ENCODE results near the gene FLNB.

The FLNB gene

GRCh38 chr3:58106061-58106460 lies 97.8 kb downstream of the FLNB start:
- DNase-seq (ENCODE audit: low read depth) = no peak
- no peak overlapping the region for H3K4me3 ChIP-seq (ENCODE audit: control insufficient read depth, low read depth, low read length)
- TF ChIP-seq CTCF (IDR thresholded peaks at IDR 0.05; ENCODE audit: control insufficient read depth, insufficient read depth, low read depth, low read length, missing control alignments) = no peak

GRCh38 chr3:58106640-58107039 lies 98.4 kb downstream of the FLNB start:
- no peak for DNase-seq (ENCODE audit: low read depth)
- no peak for TF ChIP-seq CTCF (IDR thresholded peaks at IDR 0.05; ENCODE audit: control insufficient read depth, insufficient read depth, low read depth, low read length, missing control alignments)
- no peak overlapping the region for H3K4me3 ChIP-seq (ENCODE audit: control insufficient read depth, low read depth, low read length)

- no peak for TF ChIP-seq CTCF (IDR thresholded peaks at IDR 0.05; ENCODE audit: control insufficient read depth, insufficient read depth, low read depth, low read length, missing control alignments)
- DNase-seq (ENCODE audit: low read depth) = no peak
These were observed 99.4 kb downstream of the FLNB start for GRCh38 chr3:58107597-58107996.

GRCh38 chr3:58109752-58110151 lies 101.5 kb downstream of the FLNB start:
- no peak overlapping the region for H3K4me3 ChIP-seq (ENCODE audit: control insufficient read depth, low read depth, low read length)
- DNase-seq (ENCODE audit: low read depth) = no peak
- no peak for TF ChIP-seq CTCF (IDR thresholded peaks at IDR 0.05; ENCODE audit: control insufficient read depth, insufficient read depth, low read depth, low read length, missing control alignments)

More at GRCh38 chr3:58107597-58107996, 99.4 kb downstream of the FLNB start:
- H3K4me3 ChIP-seq (ENCODE audit: control insufficient read depth, low read depth, low read length) = no peak overlapping the region

GRCh38 chr3:58111513-58112184 lies 103.4 kb downstream of the FLNB start:
- DNase-seq (ENCODE audit: low read depth) = no peak
- no peak overlapping the region for H3K4me3 ChIP-seq (ENCODE audit: control insufficient read depth, low read depth, low read length)
- no peak for TF ChIP-seq CTCF (IDR thresholded peaks at IDR 0.05; ENCODE audit: control insufficient read depth, insufficient read depth, low read depth, low read length, missing control alignments)

GRCh38 chr3:58112185-58112535 lies 103.9 kb downstream of the FLNB start:
- DNase-seq (ENCODE audit: low read depth) = no peak
- TF ChIP-seq CTCF (IDR thresholded peaks at IDR 0.05; ENCODE audit: control insufficient read depth, insufficient read depth, low read depth, low read length, missing control alignments) = no peak
- no peak overlapping the region for H3K4me3 ChIP-seq (ENCODE audit: control insufficient read depth, low read depth, low read length)

Data from AG09309 (cell line).